KMS-11 (cell line): ENCODE data around the gene CYP26C1.

Source experiments
- H2AFZ ChIP-seq: fragments of 200-600 bp; sonication (generic); 2 replicates; pipeline ENCODE4 v1.6.1; 2016; ENCODE audit warnings: antibody characterized with exemption, mixed run types, low read depth
- H3K27ac ChIP-seq: fragments of 200-600 bp; sonication (generic); 2 replicates; pipeline ENCODE4 v1.6.1; 2016; ENCODE audit warnings: mild to moderate bottlenecking, mixed run types
- H3K27me3 ChIP-seq: fragments of 200-600 bp; sonication (generic); 2 replicates; pipeline ENCODE4 v1.6.1; 2017; ENCODE audit warnings: mild to moderate bottlenecking, low read depth, mixed run types, moderate library complexity; ENCODE audit not compliant: insufficient read depth
- H3K36me3 ChIP-seq: fragments of 200-600 bp; sonication (generic); 2 replicates; pipeline ENCODE4 v1.6.1; 2017; ENCODE audit warnings: mild to moderate bottlenecking, mixed run types; ENCODE audit not compliant: insufficient read depth
- H3K4me1 ChIP-seq: fragments of 200-600 bp; sonication (generic); 2 replicates; pipeline ENCODE4 v1.6.1; 2016; ENCODE audit warnings: mild to moderate bottlenecking, low read depth, mixed run types; ENCODE audit not compliant: poor library complexity, severe bottlenecking
- H3K4me2 ChIP-seq: fragments of 200-600 bp; sonication (generic); 2 replicates; pipeline ENCODE4 v1.7.0; 2016; ENCODE audit warnings: mild to moderate bottlenecking, mixed run types
- H3K4me3 ChIP-seq: fragments of 200-600 bp; sonication (generic); IDR thresholded peaks from 2 replicates; pipeline ENCODE4 v1.6.1; 2017; ENCODE audit warnings: low read depth, low read length, mixed read lengths; ENCODE audit not compliant: insufficient read depth
- H3K79me2 ChIP-seq: fragments of 200-600 bp; sonication (generic); 2 replicates; pipeline ENCODE4 v1.6.1; 2016; ENCODE audit warnings: low read depth, mixed run types; ENCODE audit not compliant: insufficient read depth
- H3K9ac ChIP-seq: fragments of 200-600 bp; sonication (generic); 2 replicates; pipeline ENCODE4 v1.6.1; 2016; ENCODE audit warnings: mild to moderate bottlenecking, mixed run types
- H4K20me1 ChIP-seq: fragments of 200-600 bp; sonication (generic); 2 replicates; pipeline ENCODE4 v1.6.1; 2016; ENCODE audit warnings: mild to moderate bottlenecking, mixed run types; ENCODE audit not compliant: insufficient read depth
- TF ChIP-seq, protein P1 (sequence below): fragments of 200-600 bp; sonication (generic); conservative IDR thresholded peaks from 2 replicates; pipeline ENCODE4 v1.6.1; 2017; ENCODE audit warnings: low read depth, mild to moderate bottlenecking, antibody characterized with exemption, low read length, moderate library complexity, mixed read lengths

The CYP26C1 gene

DNA sequence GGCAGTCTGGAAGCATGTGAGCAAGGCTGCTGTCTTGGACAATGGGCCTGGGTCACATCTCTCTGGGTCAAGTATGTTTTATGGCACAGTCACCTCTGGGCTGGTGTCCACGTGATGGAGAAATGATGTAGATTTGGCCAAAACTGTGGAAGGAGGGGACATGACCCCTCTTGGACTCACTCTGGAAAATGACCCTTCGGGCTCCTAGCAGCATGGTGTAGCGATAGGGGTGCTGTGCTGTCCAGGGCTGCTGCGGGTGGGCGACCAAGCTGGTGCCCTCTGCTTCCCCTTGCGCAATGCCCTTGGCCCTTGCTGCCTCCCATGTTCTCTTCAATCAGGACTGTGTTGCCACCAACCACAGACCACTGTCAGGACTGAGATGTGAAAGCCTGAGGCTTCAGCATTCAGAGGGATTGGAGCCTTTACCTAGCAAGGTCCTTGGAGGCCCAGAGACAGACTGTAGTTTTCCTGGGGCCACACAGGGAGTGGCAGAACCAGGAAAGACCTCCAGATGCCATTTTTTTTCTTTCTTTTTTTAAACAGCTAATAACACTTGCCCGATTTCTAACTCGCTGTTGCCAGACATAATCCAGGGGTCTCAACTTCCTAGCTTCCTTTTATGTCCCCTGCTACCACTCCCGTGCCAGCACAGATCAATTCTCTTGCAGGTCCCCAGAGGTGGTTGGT, 19.2 kb downstream of the CYP26C1 start:
- Histone ChIP-seq H3K27me3 (0 out of 2 replicates have a peak, but pooled peaks cover 3% of the 10 kb centered on the region), H3K36me3 (no peaks in the 10 kb centered on the region), H4K20me1 (no peaks in the 10 kb centered on the region), H2AFZ (peak overlapping the region; percentile 10; the same call in 1 of the 2 replicates), H3K27ac (no peak overlapping the region), H3K4me2 (peak overlapping the region; percentile 64; the same call in 1 of the 2 replicates), H3K79me2 (no peaks in the 10 kb centered on the region), H3K4me3 (no peak overlapping the region), H3K9ac (no peak overlapping the region; the same call in 1 of the 2 replicates), H3K4me1 (peaks cover 65% of the 10 kb centered on the region)
- TF ChIP-seq, protein P1, sequence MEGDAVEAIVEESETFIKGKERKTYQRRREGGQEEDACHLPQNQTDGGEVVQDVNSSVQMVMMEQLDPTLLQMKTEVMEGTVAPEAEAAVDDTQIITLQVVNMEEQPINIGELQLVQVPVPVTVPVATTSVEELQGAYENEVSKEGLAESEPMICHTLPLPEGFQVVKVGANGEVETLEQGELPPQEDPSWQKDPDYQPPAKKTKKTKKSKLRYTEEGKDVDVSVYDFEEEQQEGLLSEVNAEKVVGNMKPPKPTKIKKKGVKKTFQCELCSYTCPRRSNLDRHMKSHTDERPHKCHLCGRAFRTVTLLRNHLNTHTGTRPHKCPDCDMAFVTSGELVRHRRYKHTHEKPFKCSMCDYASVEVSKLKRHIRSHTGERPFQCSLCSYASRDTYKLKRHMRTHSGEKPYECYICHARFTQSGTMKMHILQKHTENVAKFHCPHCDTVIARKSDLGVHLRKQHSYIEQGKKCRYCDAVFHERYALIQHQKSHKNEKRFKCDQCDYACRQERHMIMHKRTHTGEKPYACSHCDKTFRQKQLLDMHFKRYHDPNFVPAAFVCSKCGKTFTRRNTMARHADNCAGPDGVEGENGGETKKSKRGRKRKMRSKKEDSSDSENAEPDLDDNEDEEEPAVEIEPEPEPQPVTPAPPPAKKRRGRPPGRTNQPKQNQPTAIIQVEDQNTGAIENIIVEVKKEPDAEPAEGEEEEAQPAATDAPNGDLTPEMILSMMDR: no peak

- TF ChIP-seq, protein P1: peak; percentile 97
- Histone ChIP-seq H3K36me3 (no peaks in the 10 kb centered on the region), H3K4me3 (no peak overlapping the region), H3K4me2 (peak overlapping the region; percentile 64; the same call in 1 of the 2 replicates), H2AFZ (peak overlapping the region; percentile 10; the same call in 1 of the 2 replicates), H4K20me1 (no peaks in the 10 kb centered on the region), H3K4me1 (peaks cover 65% of the 10 kb centered on the region), H3K27ac (no peak overlapping the region), H3K27me3 (0 out of 2 replicates have a peak, but pooled peaks cover 3% of the 10 kb centered on the region), H3K79me2 (no peaks in the 10 kb centered on the region), H3K9ac (no peak overlapping the region; the same call in 1 of the 2 replicates)
Measured at GRCh38 chr10:93080350-93081046, 19.9 kb downstream of the CYP26C1 start.

DNA sequence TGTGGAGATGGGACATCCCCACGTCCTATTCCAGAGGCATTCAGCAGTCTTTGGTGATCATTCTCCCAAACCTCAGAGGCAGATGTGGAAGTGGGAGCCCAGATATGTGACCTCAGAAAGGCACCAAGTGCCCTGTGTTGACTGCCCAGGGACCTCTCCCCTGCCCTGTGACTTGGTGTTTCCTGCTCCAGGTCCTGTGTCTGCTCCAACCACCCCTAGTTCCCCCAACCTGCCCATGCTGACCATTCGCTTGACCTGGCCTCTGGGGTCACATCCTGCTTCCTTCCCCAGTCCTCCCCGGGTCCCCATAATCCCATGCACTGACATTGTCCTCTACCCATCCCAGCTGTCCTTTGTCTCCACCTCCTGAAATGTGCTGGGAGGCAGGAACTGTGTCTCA, 20.7 kb downstream of the CYP26C1 start:
- Histone ChIP-seq H3K4me3 (no peak overlapping the region), H4K20me1 (no peaks in the 10 kb centered on the region), H3K27me3 (0 out of 2 replicates have a peak, but pooled peaks cover 3% of the 10 kb centered on the region), H3K4me1 (peaks cover 65% of the 10 kb centered on the region), H2AFZ (no peak overlapping the region), H3K4me2 (no peak overlapping the region), H3K27ac (no peak overlapping the region), H3K36me3 (no peaks in the 10 kb centered on the region), H3K79me2 (no peaks in the 10 kb centered on the region), H3K9ac (no peak overlapping the region)
- TF ChIP-seq, protein P1: no peak

DNA sequence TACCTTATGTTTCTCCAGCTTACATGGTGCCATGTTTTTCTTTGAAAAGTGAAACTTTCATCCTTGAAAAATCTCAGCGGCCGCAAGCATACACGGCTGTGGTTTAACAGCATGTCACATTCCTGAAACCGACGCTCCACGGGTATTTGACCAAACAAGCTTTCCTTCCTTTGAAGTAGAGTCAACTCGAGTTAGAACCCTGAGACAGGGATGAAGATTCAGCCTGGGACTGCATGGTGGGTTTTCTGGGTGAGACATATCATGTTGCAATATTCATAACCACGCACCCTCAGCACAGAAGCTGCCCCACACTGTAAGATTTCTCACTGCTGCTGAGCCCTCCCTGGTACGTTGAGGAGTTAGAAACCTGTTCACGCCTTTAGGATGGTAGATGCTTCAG, 21.2 kb downstream of the CYP26C1 start:
- H3K36me3 ChIP-seq: no peaks in the 10 kb centered on the region
- H3K4me2 ChIP-seq: no peak overlapping the region
- H3K27me3 ChIP-seq: 0 out of 2 replicates have a peak, but pooled peaks cover 3% of the 10 kb centered on the region
- peaks cover 65% of the 10 kb centered on the region for H3K4me1 ChIP-seq
- no peak overlapping the region for H3K4me3 ChIP-seq
- H3K27ac ChIP-seq: no peak overlapping the region
- TF ChIP-seq, protein P1: no peak
- H4K20me1 ChIP-seq: no peaks in the 10 kb centered on the region
- H3K9ac ChIP-seq: no peak overlapping the region
- H3K79me2 ChIP-seq: no peaks in the 10 kb centered on the region
- H2AFZ ChIP-seq: no peak overlapping the region
